HepG2 (cell line): ENCODE data around the gene MEA1. TPM values are rescaled to one million over a fixed set of nuclear protein-coding genes. Genes with fewer than 3 reads are reported as not detected.

Source experiments
- ATAC-seq: fragments of 200-7000 bp; cut with Tn5 transposase; 3 replicates; pipeline ENCODE4 v1.9.1; 2020; ENCODE audit warnings: mild to moderate bottlenecking, moderate library complexity
- BruUV-seq: library from RNA; stranded (reverse); fragments of 400-500 nt; replicated peaks from 2 replicates; lab custom pipeline; 2021; lab: Mats Ljungman, UMichigan
- CTCF ChIA-PET: fragments of 300-600 bp; formaldehyde crosslinking; extraction: SDS; loops from one replicate; lab custom pipeline; 2021; ENCODE audit warnings: low total read pairs, inconsistent platforms, low intra/inter-chr PET ratio; lab: Yijun Ruan, JAX
- POLR2A ChIA-PET: fragments of 350-600 bp; sonication (Branson Sonifier 250); formaldehyde crosslinking; loops from one replicate; lab custom pipeline; 2020; ENCODE audit warnings: antibody characterized with exemption, inconsistent platforms; lab: Yijun Ruan, JAX
- DNase-seq: peaks from one replicate; pipeline ENCODE4 v3.0.0-alpha.2; 2015; ENCODE audit warnings: low spot score
- FAIRE-seq: peaks from 3 replicates; lab custom pipeline; 2011; peaks lifted over from hg19 to GRCh38; lab: Jason Lieb, UNC
- H2AFZ ChIP-seq: one replicate; pipeline ENCODE4 v1.6.1; 2011; ENCODE audit warnings: low read length, inconsistent platforms
- H3K27ac ChIP-seq: fragments of 300-600 bp; 3 replicates; pipeline ENCODE4 v1.8.0; 2011; ENCODE audit warnings: mixed run types, mild to moderate bottlenecking, mixed read lengths, low read length, inconsistent platforms; ENCODE audit not compliant: insufficient read depth; ENCODE audit errors: extremely low read length
- H3K27me3 ChIP-seq, 2 experiments: fragments of 200-600 bp in 1 of 2; 2 replicates in 1 of 2; 3 replicates in 1 of 2; pipeline versions ENCODE4 v1.6.0 to v1.8.0; 2011; ENCODE audit warnings: low read length in 2 of 2, mild to moderate bottlenecking in 2 of 2, moderate library complexity in 2 of 2, inconsistent platforms in 1 of 2; ENCODE audit not compliant: insufficient read depth in 2 of 2, control insufficient read depth in 1 of 2
- H3K36me3 ChIP-seq, 2 experiments: fragments of 200-600 bp in 1 of 2; replicated peaks in 1 of 2; 2 replicates in 1 of 2; 3 replicates in 1 of 2; pipeline versions ENCODE4 v1.5.1 to v1.8.0; 2011; ENCODE audit warnings: low read length in 2 of 2, inconsistent platforms in 1 of 2; ENCODE audit not compliant: insufficient read depth in 2 of 2, control insufficient read depth in 1 of 2
- H3K4me1 ChIP-seq: 2 replicates; pipeline ENCODE4 v1.5.1; 2012; ENCODE audit warnings: low read length, inconsistent platforms; ENCODE audit not compliant: insufficient read depth
- H3K4me2 ChIP-seq: 2 replicates; pipeline ENCODE4 v1.6.0; 2011; ENCODE audit warnings: low read depth, low read length, inconsistent platforms
- H3K4me3 ChIP-seq, 3 experiments: fragments of 200-600 bp in 1 of 3; sonication (generic), shearing (Covaris generic) in 1 of 3; replicated peaks in 1 of 3; 2 replicates each; pipeline ENCODE4 v1.5.1; 2011 to 2016; ENCODE audit warnings: low read length in 3 of 3, inconsistent platforms in 2 of 3, low read depth in 2 of 3, mild to moderate bottlenecking in 2 of 3, control low read depth in 1 of 3, mixed read lengths in 1 of 3; ENCODE audit not compliant: insufficient read depth in 1 of 3
- H3K79me2 ChIP-seq: one replicate; pipeline ENCODE4 v1.6.1; 2011; ENCODE audit warnings: low read length, inconsistent platforms; ENCODE audit not compliant: insufficient read depth
- H3K9ac ChIP-seq: 2 replicates; pipeline ENCODE4 v1.6.0; 2011; ENCODE audit warnings: mild to moderate bottlenecking, low read depth, low read length, inconsistent platforms; ENCODE audit not compliant: insufficient read depth
- H3K9me3 ChIP-seq: 2 replicates; pipeline ENCODE4 v1.5.1; 2012; ENCODE audit warnings: mild to moderate bottlenecking, low read length
- H4K20me1 ChIP-seq: 2 replicates; pipeline ENCODE4 v1.6.0; 2011; ENCODE audit warnings: inconsistent platforms, mild to moderate bottlenecking, low read length, moderate library complexity; ENCODE audit not compliant: insufficient read depth
- ASH2L ChIP-seq: fragments of 300-600, 200-600 bp; sonication (generic); IDR thresholded peaks from 2 replicates; pipeline ENCODE4 v1.7.0; 2017; ENCODE audit warnings: low read depth, mild to moderate bottlenecking, moderate library complexity, mixed read lengths, low read length; ENCODE audit not compliant: insufficient read length
- BHLHE40 ChIP-seq: IDR thresholded peaks from 2 replicates; pipeline ENCODE4 v1.6.1; 2011; ENCODE audit warnings: low read length, improper control_type of control experiment
- CEBPB ChIP-seq: IDR thresholded peaks from 2 replicates; pipeline ENCODE4 v1.6.1; 2011; ENCODE audit warnings: low read depth, low read length, improper control_type of control experiment, borderline replicate concordance
- FOXA3 ChIP-seq: IDR thresholded peaks from 2 replicates; pipeline ENCODE4 v1.6.1; 2016; ENCODE audit warnings: missing genetic modification reagents, missing compliant biosample characterization
- FOXK1 ChIP-seq: sonication (generic); formaldehyde crosslinking; IDR thresholded peaks from 2 replicates; pipeline ENCODE4 v1.4.0; 2020; ENCODE audit warnings: low read depth, missing genetic modification reagents, borderline replicate concordance
- KDM5A ChIP-seq: fragments of 200-600 bp; sonication (generic); IDR thresholded peaks from 2 replicates; pipeline ENCODE4 v1.7.0; 2018; ENCODE audit warnings: antibody characterized with exemption, mild to moderate bottlenecking, low read length, borderline replicate concordance
- KMT2A ChIP-seq: sonication (generic); formaldehyde crosslinking; IDR thresholded peaks from 2 replicates; pipeline ENCODE4 v1.4.0; 2020; ENCODE audit warnings: missing genetic modification reagents
- MAFF ChIP-seq: IDR thresholded peaks from 2 replicates; pipeline ENCODE4 v1.6.1; 2011; ENCODE audit warnings: low read depth, low read length, improper control_type of control experiment
- MED13 ChIP-seq: sonication (generic); formaldehyde crosslinking; IDR thresholded peaks from 2 replicates; pipeline ENCODE4 v1.5.0; 2020; ENCODE audit warnings: missing genetic modification reagents
- MYC ChIP-seq: sonication (generic); formaldehyde crosslinking; IDR thresholded peaks from 2 replicates; pipeline ENCODE4 v1.9.0; 2021; ENCODE audit warnings: missing genetic modification reagents, borderline replicate concordance
- RBM22 ChIP-seq: fragments of 200-400 bp; formaldehyde crosslinking; optimal IDR thresholded peaks from 2 replicates; pipeline ENCODE3; 2017; ENCODE audit warnings: mild to moderate bottlenecking, low read length, moderate library complexity
- SIN3B ChIP-seq: fragments of 150-350 bp; IDR thresholded peaks from 2 replicates; pipeline ENCODE4 v1.6.1; 2014; ENCODE audit warnings: low read length
- SP140L ChIP-seq: sonication (generic); formaldehyde crosslinking; IDR thresholded peaks from 2 replicates; pipeline ENCODE4 v1.4.0; 2020; ENCODE audit warnings: missing genetic modification reagents, borderline replicate concordance
- STAT5B ChIP-seq: sonication (generic); formaldehyde crosslinking; IDR thresholded peaks from 2 replicates; pipeline ENCODE4 v1.4.0; 2020; ENCODE audit warnings: missing genetic modification reagents
- ZMYM4 ChIP-seq: sonication (generic); formaldehyde crosslinking; IDR thresholded peaks from 2 replicates; pipeline ENCODE4 v1.8.1; 2023; ENCODE audit warnings: mild to moderate bottlenecking, missing genetic modification reagents
- ZNF740 ChIP-seq: sonication (generic); formaldehyde crosslinking; IDR thresholded peaks from 2 replicates; pipeline ENCODE4 v1.4.0; 2020; ENCODE audit warnings: missing genetic modification reagents
- ZZZ3 ChIP-seq: sonication (generic); formaldehyde crosslinking; IDR thresholded peaks from 2 replicates; pipeline ENCODE4 v1.4.0; 2020; ENCODE audit warnings: missing genetic modification reagents, mild to moderate bottlenecking, borderline replicate concordance
- WGBS: methylation state at CpG from one replicate; pipeline ENCODE4 v1.1.6; 2017; ENCODE audit warnings: low lambda C conversion rate; 5-methylcytosine and 5-hydroxymethylcytosine counted together
- in situ Hi-C: cut with HindIII; loops from 2 replicates; pipeline ENCODE4 v1.10.0; 2017; ENCODE audit warnings: low pct_unique_long_range_greater_than_20kb; ENCODE audit not compliant: extremely low pct_ligation_motif_present
- intact Hi-C: fragments of 100-400 bp; cut with micrococcal nuclease; formaldehyde crosslinking; loops from one replicate; pipeline ENCODE4 v1.10.0; 2022; ENCODE audit not compliant: unreplicated experiment
- polyA plus RNA-seq, 8 experiments: library from polyadenylated mRNA; depleted of rRNA in 3 of 8; stranded (reverse) in 7 of 8; unstranded in 1 of 8; fragments of >200 nt; fragmentation: Illumina TruSeq in 4 of 8; extraction: Trizol in 4 of 8; gene quantifications; 2 replicates each; pipeline versions ENCODE4 v1.2.1 to v1.2.3, GENCODE V29; 2011 to 2016; ENCODE audit warnings: low read depth in 4 of 8, missing spikeins in 1 of 8, mixed read lengths in 1 of 8; ENCODE audit not compliant: insufficient read depth in 1 of 8
- total RNA-seq, 5 experiments: library from RNA; depleted of rRNA; stranded (reverse); fragments of >200 nt; fragmentation: Illumina TruSeq; extraction: Trizol; gene quantifications; 2 replicates each; pipeline ENCODE4 v1.2.3, GENCODE V29; 2016; ENCODE audit warnings: low read depth in 1 of 5
- TF ChIP-seq, protein P1 (sequence below): fragments of 450-650 bp; IDR thresholded peaks from 2 replicates; pipeline ENCODE4 v1.6.1; 2017
- TF ChIP-seq, protein P2 (sequence below): sonication (generic); formaldehyde crosslinking; IDR thresholded peaks from 2 replicates; pipeline ENCODE4 v1.4.0; 2020; ENCODE audit warnings: missing genetic modification reagents, borderline replicate concordance

Gene MEA1
- total and polyA plus RNA-seq, 2 of the 13 experiments (the other 11 are each of a cell fraction or from before 2014, with no cell fraction given): 75.6 to 86.2 TPM

- no peaks in the 10 kb centered on the region for H4K20me1 ChIP-seq
- 0% methylated on average over 28 of the region's 59 CpGs for WGBS
- peak; percentile 90 for DNase-seq
- H3K27me3 ChIP-seq: no peaks in the 10 kb centered on the region; a peak in 1 of 5 replicates
- peak within 1 kb of the TSS; percentile 73 for H3K27ac ChIP-seq
- ChIA-PET POLR2A (interaction anchor here (0.6 to 3.8 kb wide), 31 partner anchors 9 to 596 kb away, joined by 3 to 52 read pairs (median 7); partner anchors contain the start of genes BICRAL, CNPY3, CUL7 and CUL9), CTCF (no interaction called here)
- BruUV-seq: no TSS peak
- H3K9me3 ChIP-seq: no peaks in the 10 kb centered on the region
- H3K4me1 ChIP-seq: peaks cover 44% of the 10 kb centered on the region
- H2AFZ ChIP-seq: peak within 1 kb of the TSS; percentile 85
- ATAC-seq: peak; percentile 91
- peak within 1 kb of the TSS; percentile 87 for H3K9ac ChIP-seq
- no peaks in the 10 kb centered on the region for H3K36me3 ChIP-seq
- peaks cover 10% of the 10 kb centered on the region for H3K79me2 ChIP-seq
- H3K4me3 ChIP-seq: peak within 1 kb of the TSS; percentile 79 to 96 (median 95)
- peak within 1 kb of the TSS; percentile 97 for H3K4me2 ChIP-seq
- in situ Hi-C loops: no loop called here
- FAIRE-seq: peak; percentile 56
- intact Hi-C loops: loop anchor here (2.0 kb wide), 1 partner anchor 78 kb away; no protein-coding TSS in a partner anchor
- TF ChIP-seq MED13 (CRISPR knock-in tag) (0 out of 2 replicates have a peak, but pooled peaks have one; percentile 28), BHLHE40 (peak; percentile 56), RBM22 (peak; percentile 53), MAFF (no peak; the same call in 1 of the 2 replicates), FOXK1 (peak; percentile 58; the same call in 1 of the 2 replicates), SIN3B (no peak), STAT5B (CRISPR knock-in tag) (no peak), MYC (CRISPR knock-in tag) (peak; percentile 68; the same call in 1 of the 2 replicates), FOXA3 (CRISPR knock-in tag) (peak; percentile 50), SP140L (CRISPR knock-in tag) (0 out of 2 replicates have a peak, but pooled peaks have one; percentile 58), ZZZ3 (CRISPR knock-in tag) (0 out of 2 replicates have a peak, but pooled peaks have one; percentile 41), KMT2A (CRISPR knock-in tag) (peak; percentile 92), ZNF740 (CRISPR knock-in tag) (no peak; the same call in 1 of the 2 replicates), ASH2L (peak; percentile 76), KDM5A (peak; percentile 72), CEBPB (no peak), ZMYM4 (CRISPR knock-in tag) (peak; percentile 76)
- TF ChIP-seq, protein P1, sequence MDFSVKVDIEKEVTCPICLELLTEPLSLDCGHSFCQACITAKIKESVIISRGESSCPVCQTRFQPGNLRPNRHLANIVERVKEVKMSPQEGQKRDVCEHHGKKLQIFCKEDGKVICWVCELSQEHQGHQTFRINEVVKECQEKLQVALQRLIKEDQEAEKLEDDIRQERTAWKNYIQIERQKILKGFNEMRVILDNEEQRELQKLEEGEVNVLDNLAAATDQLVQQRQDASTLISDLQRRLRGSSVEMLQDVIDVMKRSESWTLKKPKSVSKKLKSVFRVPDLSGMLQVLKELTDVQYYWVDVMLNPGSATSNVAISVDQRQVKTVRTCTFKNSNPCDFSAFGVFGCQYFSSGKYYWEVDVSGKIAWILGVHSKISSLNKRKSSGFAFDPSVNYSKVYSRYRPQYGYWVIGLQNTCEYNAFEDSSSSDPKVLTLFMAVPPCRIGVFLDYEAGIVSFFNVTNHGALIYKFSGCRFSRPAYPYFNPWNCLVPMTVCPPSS: no peak
- TF ChIP-seq, protein P2, sequence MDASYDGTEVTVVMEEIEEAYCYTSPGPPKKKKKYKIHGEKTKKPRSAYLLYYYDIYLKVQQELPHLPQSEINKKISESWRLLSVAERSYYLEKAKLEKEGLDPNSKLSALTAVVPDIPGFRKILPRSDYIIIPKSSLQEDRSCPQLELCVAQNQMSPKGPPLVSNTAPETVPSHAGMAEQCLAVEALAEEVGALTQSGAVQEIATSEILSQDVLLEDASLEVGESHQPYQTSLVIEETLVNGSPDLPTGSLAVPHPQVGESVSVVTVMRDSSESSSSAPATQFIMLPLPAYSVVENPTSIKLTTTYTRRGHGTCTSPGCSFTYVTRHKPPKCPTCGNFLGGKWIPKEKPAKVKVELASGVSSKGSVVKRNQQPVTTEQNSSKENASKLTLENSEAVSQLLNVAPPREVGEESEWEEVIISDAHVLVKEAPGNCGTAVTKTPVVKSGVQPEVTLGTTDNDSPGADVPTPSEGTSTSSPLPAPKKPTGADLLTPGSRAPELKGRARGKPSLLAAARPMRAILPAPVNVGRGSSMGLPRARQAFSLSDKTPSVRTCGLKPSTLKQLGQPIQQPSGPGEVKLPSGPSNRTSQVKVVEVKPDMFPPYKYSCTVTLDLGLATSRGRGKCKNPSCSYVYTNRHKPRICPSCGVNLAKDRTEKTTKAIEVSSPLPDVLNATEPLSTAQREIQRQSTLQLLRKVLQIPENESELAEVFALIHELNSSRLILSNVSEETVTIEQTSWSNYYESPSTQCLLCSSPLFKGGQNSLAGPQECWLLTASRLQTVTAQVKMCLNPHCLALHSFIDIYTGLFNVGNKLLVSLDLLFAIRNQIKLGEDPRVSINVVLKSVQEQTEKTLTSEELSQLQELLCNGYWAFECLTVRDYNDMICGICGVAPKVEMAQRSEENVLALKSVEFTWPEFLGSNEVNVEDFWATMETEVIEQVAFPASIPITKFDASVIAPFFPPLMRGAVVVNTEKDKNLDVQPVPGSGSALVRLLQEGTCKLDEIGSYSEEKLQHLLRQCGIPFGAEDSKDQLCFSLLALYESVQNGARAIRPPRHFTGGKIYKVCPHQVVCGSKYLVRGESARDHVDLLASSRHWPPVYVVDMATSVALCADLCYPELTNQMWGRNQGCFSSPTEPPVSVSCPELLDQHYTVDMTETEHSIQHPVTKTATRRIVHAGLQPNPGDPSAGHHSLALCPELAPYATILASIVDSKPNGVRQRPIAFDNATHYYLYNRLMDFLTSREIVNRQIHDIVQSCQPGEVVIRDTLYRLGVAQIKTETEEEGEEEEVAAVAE (CRISPR knock-in tag): peak; percentile 70; the same call in 1 of the 2 replicates
Observed at GRCh38 chr6:42978839-42979522, 34.8 kb downstream of the MEA1 start, which contains the start of gene PEX6. Gene PEX6, minus strand, starts transcription at chr6:42979181. Its CDS starts 31 bp downstream, at chr6:42979150.
